Effector memory CD8-positive, alpha-beta T cell (primary cell): ENCODE data around the gene EXOC6.

ENCODE experiments used
- ATAC-seq: fragments of 150-1000 bp; cut with Tn5 transposase; replicated peaks from 2 replicates; pipeline ENCODE4 v1.10.0; 2021; ENCODE audit warnings: mild to moderate bottlenecking, moderate library complexity
- DNase-seq, 3 experiments: peaks; one replicate each; pipeline ENCODE4 v3.0.0; 2021
- H3K27ac Mint-ChIP-seq, 2 donors: one replicate each; pipeline ENCODE4 v1.8.0; 2022; ENCODE audit warnings: mild to moderate bottlenecking in 2 of 2, mixed read lengths in 2 of 2, moderate library complexity in 2 of 2
- H3K27me3 Mint-ChIP-seq, 2 donors: one replicate each; pipeline ENCODE4 v1.8.0; 2022; ENCODE audit warnings: mixed read lengths in 2 of 2
- H3K36me3 Mint-ChIP-seq: one replicate; pipeline ENCODE4 v1.8.0; 2022; ENCODE audit warnings: mild to moderate bottlenecking, moderate library complexity, mixed read lengths; ENCODE audit not compliant: insufficient read depth
- H3K4me1 Mint-ChIP-seq, 2 donors: one replicate each; pipeline ENCODE4 v1.8.0; 2022; ENCODE audit warnings: low read depth in 2 of 2, mixed read lengths in 2 of 2
- H3K4me3 Mint-ChIP-seq, 2 donors: one replicate each; pipeline ENCODE4 v1.8.0; 2022; ENCODE audit warnings: mild to moderate bottlenecking in 2 of 2, mixed read lengths in 2 of 2, moderate library complexity in 2 of 2
- H3K9me3 Mint-ChIP-seq, 2 donors: one replicate each; pipeline ENCODE4 v1.8.0; 2022; ENCODE audit warnings: mixed read lengths in 2 of 2

EXOC6 gene

DNA sequence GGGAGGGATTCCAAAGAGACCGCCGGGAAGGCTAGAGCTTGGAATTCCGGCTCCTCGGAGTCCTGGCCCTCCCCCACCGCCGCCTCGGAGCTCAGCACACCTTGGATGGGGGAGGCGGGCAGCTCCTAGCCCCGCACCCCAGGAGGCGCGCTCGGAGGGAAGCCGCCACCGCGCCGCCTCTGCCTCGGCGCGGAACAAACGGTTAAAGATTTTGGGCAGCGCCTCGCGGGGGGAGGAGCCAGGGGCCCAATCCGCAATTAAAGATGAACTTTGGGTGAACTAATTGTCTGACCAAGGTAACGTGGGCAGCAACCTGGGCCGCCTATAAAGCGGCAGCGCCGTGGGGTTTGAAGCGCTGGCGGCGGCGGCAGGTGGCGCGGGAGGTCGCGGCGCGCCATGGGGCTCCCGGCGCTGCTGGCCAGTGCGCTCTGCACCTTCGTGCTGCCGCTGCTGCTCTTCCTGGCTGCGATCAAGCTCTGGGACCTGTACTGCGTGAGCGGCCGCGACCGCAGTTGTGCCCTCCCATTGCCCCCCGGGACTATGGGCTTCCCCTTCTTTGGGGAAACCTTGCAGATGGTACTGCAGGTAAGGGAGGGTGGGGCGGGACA, 225.3 kb downstream of the EXOC6 start, which contains the start of gene CYP26A1:
CYP26A1 (plus strand) TSS at position 355 of the 608 bp plus-strand sequence; CDS start at position 397, 42 bp downstream.
- Mint-ChIP-seq H3K27ac (no peak within 1 kb of the TSS), H3K4me3 (peak within 1 kb of the TSS; percentile 77 to 85)

DNA sequence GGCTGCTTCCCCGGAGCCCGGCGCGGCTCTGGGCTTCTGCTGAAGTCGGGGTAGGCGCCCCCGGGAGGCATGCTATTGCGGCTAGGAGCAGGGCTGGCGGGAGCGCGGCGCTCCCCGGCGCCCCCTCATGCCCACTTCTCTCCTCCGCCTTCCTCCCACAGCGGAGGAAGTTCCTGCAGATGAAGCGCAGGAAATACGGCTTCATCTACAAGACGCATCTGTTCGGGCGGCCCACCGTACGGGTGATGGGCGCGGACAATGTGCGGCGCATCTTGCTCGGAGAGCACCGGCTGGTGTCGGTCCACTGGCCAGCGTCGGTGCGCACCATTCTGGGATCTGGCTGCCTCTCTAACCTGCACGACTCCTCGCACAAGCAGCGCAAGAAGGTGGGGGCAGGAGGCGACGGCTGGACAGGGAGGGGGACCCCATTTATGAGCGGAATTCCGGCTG, 225.9 kb downstream of the EXOC6 start:
- H3K27ac Mint-ChIP-seq, result no peak overlapping the region

More for the DNA sequence above, 225.3 kb downstream of the EXOC6 start, which contains the start of gene CYP26A1:
- Mint-ChIP-seq H3K36me3 (no peaks in the 10 kb centered on the region), H3K27me3 (peaks cover 59 to 91% of the 10 kb centered on the region in 2 donors), H3K4me1 (peaks cover 7 to 25% of the 10 kb centered on the region in 2 donors), H3K9me3 (no peaks in the 10 kb centered on the region)
- DNase-seq, result no peak
- ATAC-seq, result peak; percentile 22

DNA sequence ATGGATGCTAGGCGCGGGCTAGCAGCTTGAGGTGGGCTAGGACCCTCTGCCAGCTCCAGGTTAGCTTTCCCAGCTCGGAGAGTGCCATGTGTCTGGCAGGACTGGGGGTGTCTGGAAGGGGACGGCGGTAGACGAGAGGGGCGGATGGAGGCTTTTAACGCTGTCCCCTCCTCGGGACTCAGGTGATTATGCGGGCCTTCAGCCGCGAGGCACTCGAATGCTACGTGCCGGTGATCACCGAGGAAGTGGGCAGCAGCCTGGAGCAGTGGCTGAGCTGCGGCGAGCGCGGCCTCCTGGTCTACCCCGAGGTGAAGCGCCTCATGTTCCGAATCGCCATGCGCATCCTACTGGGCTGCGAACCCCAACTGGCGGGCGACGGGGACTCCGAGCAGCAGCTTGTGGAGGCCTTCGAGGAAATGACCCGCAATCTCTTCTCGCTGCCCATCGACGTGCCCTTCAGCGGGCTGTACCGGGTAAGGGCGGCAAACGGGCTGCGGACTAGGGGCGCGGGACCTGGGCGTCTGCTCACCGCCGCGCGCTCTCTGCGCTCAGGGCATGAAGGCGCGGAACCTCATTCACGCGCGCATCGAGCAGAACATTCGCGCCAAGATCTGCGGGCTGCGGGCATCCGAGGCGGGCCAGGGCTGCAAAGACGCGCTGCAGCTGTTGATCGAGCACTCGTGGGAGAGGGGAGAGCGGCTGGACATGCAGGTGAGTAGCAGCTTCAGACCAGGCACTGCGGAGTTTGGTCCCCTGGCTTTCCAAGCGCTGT, 226.5 kb downstream of the EXOC6 start:
- H3K4me3 Mint-ChIP-seq, result peak overlapping the region; percentile 77 to 85
- DNase-seq (no peak), ATAC-seq (no peak)
- peaks cover 6 to 23% of the 10 kb centered on the region in 2 donors for H3K4me1 Mint-ChIP-seq
- no peaks in the 10 kb centered on the region for H3K9me3 Mint-ChIP-seq
- H3K36me3 Mint-ChIP-seq, result no peaks in the 10 kb centered on the region
- peaks cover 60 to 89% of the 10 kb centered on the region in 2 donors for H3K27me3 Mint-ChIP-seq
- H3K27ac Mint-ChIP-seq, result no peak overlapping the region

More for the DNA sequence above, 225.9 kb downstream of the EXOC6 start:
- Mint-ChIP-seq H3K4me1 (peaks cover 6 to 23% of the 10 kb centered on the region in 2 donors), H3K4me3 (peak overlapping the region; percentile 77 to 85), H3K9me3 (no peaks in the 10 kb centered on the region), H3K27me3 (peaks cover 55 to 89% of the 10 kb centered on the region in 2 donors), H3K36me3 (no peaks in the 10 kb centered on the region)
- DNase-seq, result no peak
- ATAC-seq, result no peak

DNA sequence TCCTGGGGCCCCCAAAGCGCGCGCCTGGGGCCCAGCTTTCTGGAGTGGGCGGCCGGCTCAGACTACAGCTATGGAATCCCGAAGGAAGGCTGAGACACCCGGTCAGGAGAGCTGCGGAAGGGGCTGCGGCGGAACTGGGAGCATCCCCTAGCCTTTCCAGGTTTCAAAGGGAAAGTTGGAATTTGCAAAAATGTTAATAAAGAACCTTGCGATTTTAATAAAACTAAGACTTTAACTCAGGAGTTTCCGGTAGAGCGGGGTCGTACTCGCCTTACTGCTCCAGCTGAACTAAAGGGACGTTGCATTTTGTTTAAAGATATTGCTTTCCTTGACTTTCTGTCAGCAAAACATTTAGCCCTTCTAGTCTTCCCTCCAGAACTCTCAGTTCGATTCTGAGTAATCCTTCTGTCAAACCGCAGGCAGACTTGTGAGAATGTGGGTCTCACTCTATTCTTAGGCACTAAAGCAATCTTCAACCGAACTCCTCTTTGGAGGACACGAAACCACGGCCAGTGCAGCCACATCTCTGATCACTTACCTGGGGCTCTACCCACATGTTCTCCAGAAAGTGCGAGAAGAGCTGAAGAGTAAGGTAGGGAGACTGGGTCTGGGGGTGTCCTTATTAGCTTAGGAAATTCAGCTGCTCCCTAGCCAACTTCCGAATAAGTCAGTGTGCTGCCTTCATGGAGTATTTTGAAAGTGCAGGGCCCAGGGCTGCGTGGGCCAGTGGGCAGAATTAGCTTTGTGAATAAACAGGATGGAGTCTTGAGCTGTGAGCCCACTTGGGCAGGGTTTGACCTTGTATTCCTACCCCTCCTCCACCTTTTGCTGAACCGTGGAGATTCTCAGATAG, 227.3 kb downstream of the EXOC6 start:
- Mint-ChIP-seq H3K27ac (no peak overlapping the region), H3K4me3 (peak overlapping the region; percentile 38 to 85), H3K27me3 (peaks cover 60 to 89% of the 10 kb centered on the region in 2 donors), H3K36me3 (no peaks in the 10 kb centered on the region), H3K9me3 (no peaks in the 10 kb centered on the region), H3K4me1 (peaks cover 9 to 26% of the 10 kb centered on the region in 2 donors)
- DNase-seq (no peak), ATAC-seq (no peak)

DNA sequence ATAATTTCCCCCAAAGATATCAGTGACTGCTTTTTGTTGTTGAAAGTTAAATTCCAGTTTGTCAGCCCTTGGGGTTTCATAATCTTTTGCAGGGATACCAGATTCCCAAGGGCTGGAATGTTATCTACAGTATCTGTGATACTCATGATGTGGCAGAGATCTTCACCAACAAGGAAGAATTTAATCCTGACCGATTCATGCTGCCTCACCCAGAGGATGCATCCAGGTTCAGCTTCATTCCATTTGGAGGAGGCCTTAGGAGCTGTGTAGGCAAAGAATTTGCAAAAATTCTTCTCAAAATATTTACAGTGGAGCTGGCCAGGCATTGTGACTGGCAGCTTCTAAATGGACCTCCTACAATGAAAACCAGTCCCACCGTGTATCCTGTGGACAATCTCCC, 228.6 kb downstream of the EXOC6 start:
- DNase-seq, result no peak
- H3K27me3 Mint-ChIP-seq, result peaks cover 56 to 89% of the 10 kb centered on the region in 2 donors
- no peak for ATAC-seq

DNA sequence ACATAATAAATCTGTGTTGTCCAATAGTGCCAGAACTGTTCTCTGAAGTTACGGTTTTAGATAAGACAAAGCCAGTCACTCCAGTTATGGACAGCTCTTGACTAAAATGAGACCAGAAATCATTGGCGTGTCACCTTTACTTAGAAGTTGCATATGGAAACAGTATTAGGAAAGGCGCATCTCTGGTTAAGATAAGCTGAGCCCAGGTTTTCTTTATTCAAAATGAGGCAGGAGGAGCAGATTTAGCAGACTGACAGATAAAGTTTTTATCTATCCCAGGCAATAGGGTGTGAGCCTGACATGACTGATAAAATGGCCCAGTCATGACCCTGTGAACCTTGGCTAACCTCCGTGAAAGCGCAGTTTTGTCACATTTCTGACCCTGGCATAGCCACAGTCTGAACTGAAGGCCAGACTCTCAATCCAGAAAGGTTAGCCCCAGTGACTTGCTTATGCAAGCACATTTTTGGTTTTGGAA, 229.6 kb downstream of the EXOC6 start:
- peaks cover 9 to 24% of the 10 kb centered on the region in 2 donors for H3K4me1 Mint-ChIP-seq
- ATAC-seq, result no peak
- no peaks in the 10 kb centered on the region for H3K36me3 Mint-ChIP-seq
- peaks cover 49 to 80% of the 10 kb centered on the region in 2 donors for H3K27me3 Mint-ChIP-seq
- H3K27ac Mint-ChIP-seq, result no peak overlapping the region
- H3K9me3 Mint-ChIP-seq, result no peaks in the 10 kb centered on the region
- H3K4me3 Mint-ChIP-seq, result no peak overlapping the region
- DNase-seq, result no peak

More for the DNA sequence above, 228.6 kb downstream of the EXOC6 start:
- Mint-ChIP-seq H3K27ac (no peak overlapping the region), H3K4me3 (no peak overlapping the region), H3K4me1 (peaks cover 9 to 28% of the 10 kb centered on the region in 2 donors), H3K36me3 (no peaks in the 10 kb centered on the region), H3K9me3 (no peaks in the 10 kb centered on the region)

DNA sequence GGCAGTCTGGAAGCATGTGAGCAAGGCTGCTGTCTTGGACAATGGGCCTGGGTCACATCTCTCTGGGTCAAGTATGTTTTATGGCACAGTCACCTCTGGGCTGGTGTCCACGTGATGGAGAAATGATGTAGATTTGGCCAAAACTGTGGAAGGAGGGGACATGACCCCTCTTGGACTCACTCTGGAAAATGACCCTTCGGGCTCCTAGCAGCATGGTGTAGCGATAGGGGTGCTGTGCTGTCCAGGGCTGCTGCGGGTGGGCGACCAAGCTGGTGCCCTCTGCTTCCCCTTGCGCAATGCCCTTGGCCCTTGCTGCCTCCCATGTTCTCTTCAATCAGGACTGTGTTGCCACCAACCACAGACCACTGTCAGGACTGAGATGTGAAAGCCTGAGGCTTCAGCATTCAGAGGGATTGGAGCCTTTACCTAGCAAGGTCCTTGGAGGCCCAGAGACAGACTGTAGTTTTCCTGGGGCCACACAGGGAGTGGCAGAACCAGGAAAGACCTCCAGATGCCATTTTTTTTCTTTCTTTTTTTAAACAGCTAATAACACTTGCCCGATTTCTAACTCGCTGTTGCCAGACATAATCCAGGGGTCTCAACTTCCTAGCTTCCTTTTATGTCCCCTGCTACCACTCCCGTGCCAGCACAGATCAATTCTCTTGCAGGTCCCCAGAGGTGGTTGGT, 231.5 kb downstream of the EXOC6 start:
- Mint-ChIP-seq H3K27me3 (peaks cover 41 to 72% of the 10 kb centered on the region in 2 donors), H3K9me3 (no peaks in the 10 kb centered on the region), H3K4me1 (peaks cover 3 to 13% of the 10 kb centered on the region in 2 donors), H3K4me3 (peak overlapping the region; percentile 16 to 62), H3K27ac (peak overlapping the region in 1 of 2 donors; percentile 53), H3K36me3 (no peaks in the 10 kb centered on the region)
- ATAC-seq, result no peak
- no peak for DNase-seq

DNA sequence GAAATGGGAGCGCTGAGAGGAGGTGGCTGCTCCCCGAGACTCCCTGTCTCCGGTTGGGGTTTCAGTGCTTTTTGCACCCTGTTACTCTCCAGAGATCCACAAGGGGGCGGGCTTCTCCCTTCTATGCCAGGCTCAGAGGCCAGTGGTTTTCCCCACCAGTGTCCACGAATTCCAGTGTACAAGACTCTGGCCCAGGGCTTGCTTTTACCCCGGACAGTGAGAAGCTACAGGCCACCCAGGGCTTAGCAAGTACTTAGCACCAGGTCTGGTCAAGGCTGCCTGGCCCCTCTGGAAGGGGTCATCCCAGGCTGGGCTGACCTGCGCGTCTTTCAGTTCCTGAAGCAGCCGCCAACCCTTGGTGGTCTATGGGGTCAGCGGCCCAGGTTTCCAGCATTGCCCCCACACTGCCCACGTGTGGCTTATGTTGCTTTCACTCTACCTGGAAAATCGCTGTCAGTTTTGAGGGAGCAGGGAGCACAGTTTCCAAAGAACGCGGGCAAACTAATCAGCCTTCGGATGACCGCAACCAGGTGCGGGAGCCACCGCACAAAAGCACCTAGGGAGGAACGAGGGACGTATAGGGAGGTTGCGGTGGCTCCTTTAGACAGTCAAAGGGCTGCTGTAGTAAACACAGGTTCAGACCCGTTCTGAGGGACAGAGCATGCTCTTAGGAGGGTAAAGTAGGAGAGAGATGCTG, 232.2 kb downstream of the EXOC6 start:
- Mint-ChIP-seq H3K27me3 (peaks cover 34 to 66% of the 10 kb centered on the region in 2 donors), H3K9me3 (no peaks in the 10 kb centered on the region), H3K4me1 (peaks cover 3 to 10% of the 10 kb centered on the region in 2 donors), H3K4me3 (peak overlapping the region; percentile 16 to 62), H3K36me3 (no peaks in the 10 kb centered on the region), H3K27ac (peak overlapping the region in 1 of 2 donors; percentile 53)
- peak; percentile 15 to 36 (median 18) for DNase-seq
- peak; percentile 58 for ATAC-seq

DNA sequence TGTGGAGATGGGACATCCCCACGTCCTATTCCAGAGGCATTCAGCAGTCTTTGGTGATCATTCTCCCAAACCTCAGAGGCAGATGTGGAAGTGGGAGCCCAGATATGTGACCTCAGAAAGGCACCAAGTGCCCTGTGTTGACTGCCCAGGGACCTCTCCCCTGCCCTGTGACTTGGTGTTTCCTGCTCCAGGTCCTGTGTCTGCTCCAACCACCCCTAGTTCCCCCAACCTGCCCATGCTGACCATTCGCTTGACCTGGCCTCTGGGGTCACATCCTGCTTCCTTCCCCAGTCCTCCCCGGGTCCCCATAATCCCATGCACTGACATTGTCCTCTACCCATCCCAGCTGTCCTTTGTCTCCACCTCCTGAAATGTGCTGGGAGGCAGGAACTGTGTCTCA, 233.0 kb downstream of the EXOC6 start:
- Mint-ChIP-seq H3K27me3 (peaks cover 35 to 66% of the 10 kb centered on the region in 2 donors), H3K4me1 (peaks cover 3 to 5% of the 10 kb centered on the region in 2 donors)

DNA sequence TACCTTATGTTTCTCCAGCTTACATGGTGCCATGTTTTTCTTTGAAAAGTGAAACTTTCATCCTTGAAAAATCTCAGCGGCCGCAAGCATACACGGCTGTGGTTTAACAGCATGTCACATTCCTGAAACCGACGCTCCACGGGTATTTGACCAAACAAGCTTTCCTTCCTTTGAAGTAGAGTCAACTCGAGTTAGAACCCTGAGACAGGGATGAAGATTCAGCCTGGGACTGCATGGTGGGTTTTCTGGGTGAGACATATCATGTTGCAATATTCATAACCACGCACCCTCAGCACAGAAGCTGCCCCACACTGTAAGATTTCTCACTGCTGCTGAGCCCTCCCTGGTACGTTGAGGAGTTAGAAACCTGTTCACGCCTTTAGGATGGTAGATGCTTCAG, 233.5 kb downstream of the EXOC6 start:
- peaks cover 30 to 61% of the 10 kb centered on the region in 2 donors for H3K27me3 Mint-ChIP-seq
- no peaks in the 10 kb centered on the region for H3K9me3 Mint-ChIP-seq
- DNase-seq (no peak), ATAC-seq (no peak)
- H3K4me1 Mint-ChIP-seq, result peaks cover 3 to 5% of the 10 kb centered on the region in 2 donors
- H3K4me3 Mint-ChIP-seq, result no peak overlapping the region
- no peak overlapping the region for H3K27ac Mint-ChIP-seq
- no peaks in the 10 kb centered on the region for H3K36me3 Mint-ChIP-seq

More for the DNA sequence above, 233.0 kb downstream of the EXOC6 start:
- no peak overlapping the region for H3K27ac Mint-ChIP-seq
- H3K36me3 Mint-ChIP-seq, result no peaks in the 10 kb centered on the region
- H3K9me3 Mint-ChIP-seq, result no peaks in the 10 kb centered on the region
- no peak overlapping the region for H3K4me3 Mint-ChIP-seq
- ATAC-seq, result no peak
- no peak for DNase-seq

DNA sequence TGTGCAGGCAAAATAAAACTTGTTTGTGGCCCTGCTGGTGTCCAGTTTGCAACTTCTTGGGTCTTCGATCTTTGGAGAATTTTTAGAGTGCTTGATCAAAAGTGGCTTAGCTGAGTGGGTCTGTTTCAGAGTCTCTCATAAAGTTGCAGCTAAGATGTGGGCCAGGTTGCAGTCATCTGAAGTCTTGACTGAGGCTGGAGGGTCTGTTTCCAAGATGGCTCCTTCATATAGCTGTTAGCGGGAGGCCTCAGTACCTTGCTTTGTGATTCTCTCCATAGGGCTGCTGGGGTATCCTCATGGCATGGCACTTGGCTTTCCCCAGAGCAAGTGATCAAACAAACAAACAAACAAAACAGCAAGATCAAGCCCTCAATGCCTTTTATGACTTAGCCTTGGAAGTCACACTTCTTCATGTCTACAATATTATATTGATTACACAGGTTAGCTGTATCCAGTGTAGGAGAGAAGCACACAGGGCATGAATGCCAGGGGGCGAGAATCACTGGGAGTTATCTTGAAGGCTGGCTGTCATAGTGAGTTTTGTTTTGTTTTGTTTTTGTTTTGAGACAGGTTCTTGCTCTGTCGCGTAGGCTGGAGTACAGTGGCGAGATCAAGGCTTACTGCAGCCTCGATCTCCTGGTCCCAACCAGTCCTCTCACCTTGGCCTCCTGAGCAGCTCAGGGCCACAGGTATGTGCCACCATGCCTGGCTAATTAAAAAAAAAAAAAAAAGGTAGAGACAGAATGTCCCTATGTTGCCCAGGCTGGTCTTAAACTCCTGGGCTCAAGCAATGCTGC, 235.6 kb downstream of the EXOC6 start:
- H3K4me3 Mint-ChIP-seq, result no peak overlapping the region
- peaks cover 3 to 5% of the 10 kb centered on the region in 2 donors for H3K4me1 Mint-ChIP-seq
- H3K36me3 Mint-ChIP-seq, result no peaks in the 10 kb centered on the region
- ATAC-seq (no peak), DNase-seq (no peak)
- H3K27ac Mint-ChIP-seq, result no peak overlapping the region
- no peaks in the 10 kb centered on the region for H3K9me3 Mint-ChIP-seq
- H3K27me3 Mint-ChIP-seq, result peaks cover 30 to 59% of the 10 kb centered on the region in 2 donors
